HL-60 (cell line): Measurements from ENCODE around the gene ALG11.

Experiments used
- POLR2AphosphoS5 ChIP-seq: IDR thresholded peaks from 2 replicates; pipeline ENCODE4 v1.6.1; 2012; ENCODE audit warnings: low read depth
- TF ChIP-seq, protein P1 (sequence below): IDR thresholded peaks from one replicate; pipeline ENCODE4 v1.5.1; 2011; ENCODE audit warnings: low read length, control low read depth, inconsistent platforms; ENCODE audit not compliant: insufficient read depth

- TF ChIP-seq, protein P1, sequence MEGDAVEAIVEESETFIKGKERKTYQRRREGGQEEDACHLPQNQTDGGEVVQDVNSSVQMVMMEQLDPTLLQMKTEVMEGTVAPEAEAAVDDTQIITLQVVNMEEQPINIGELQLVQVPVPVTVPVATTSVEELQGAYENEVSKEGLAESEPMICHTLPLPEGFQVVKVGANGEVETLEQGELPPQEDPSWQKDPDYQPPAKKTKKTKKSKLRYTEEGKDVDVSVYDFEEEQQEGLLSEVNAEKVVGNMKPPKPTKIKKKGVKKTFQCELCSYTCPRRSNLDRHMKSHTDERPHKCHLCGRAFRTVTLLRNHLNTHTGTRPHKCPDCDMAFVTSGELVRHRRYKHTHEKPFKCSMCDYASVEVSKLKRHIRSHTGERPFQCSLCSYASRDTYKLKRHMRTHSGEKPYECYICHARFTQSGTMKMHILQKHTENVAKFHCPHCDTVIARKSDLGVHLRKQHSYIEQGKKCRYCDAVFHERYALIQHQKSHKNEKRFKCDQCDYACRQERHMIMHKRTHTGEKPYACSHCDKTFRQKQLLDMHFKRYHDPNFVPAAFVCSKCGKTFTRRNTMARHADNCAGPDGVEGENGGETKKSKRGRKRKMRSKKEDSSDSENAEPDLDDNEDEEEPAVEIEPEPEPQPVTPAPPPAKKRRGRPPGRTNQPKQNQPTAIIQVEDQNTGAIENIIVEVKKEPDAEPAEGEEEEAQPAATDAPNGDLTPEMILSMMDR = no peak
- TF ChIP-seq POLR2AphosphoS5 = no peak
Observed at GRCh38 chr13:51970349-51970748, 41.8 kb upstream of the ALG11 start.
